Cardiac muscle cell (in vitro differentiated cells and primary cell): ENCODE results near the gene MYO9B. TPM values are rescaled to one million over a fixed set of nuclear protein-coding genes. Genes with fewer than 3 reads are reported as not detected.

Source experiments
- DNase-seq, 2 donors: peaks; one replicate each; pipeline versions ENCODE4 v3.0.0 to v3.0.0-alpha.2; 2010 to 2017; ENCODE audit warnings: low read depth in 1 of 2, low spot score in 1 of 2
- H3K27ac ChIP-seq: fragments of 200-600 bp; sonication (generic); 2 replicates; pipeline ENCODE4 v1.5.1; 2016
- H3K27me3 ChIP-seq: fragments of 200-600 bp; sonication (generic); 2 replicates; pipeline ENCODE4 v1.6.0; 2016; ENCODE audit warnings: control low read depth
- H3K36me3 ChIP-seq: fragments of 200-600 bp; sonication (generic); 2 replicates; pipeline ENCODE4 v1.5.1; 2016; ENCODE audit warnings: control low read depth
- H3K4me1 ChIP-seq: fragments of 200-600 bp; sonication (generic); 2 replicates; pipeline ENCODE4 v1.8.1; 2017; ENCODE audit warnings: low read depth, mild to moderate bottlenecking, mixed run types
- H3K4me3 ChIP-seq: fragments of 200-600 bp; sonication (generic); 2 replicates; pipeline ENCODE4 v1.5.1; 2016; ENCODE audit warnings: mild to moderate bottlenecking
- H3K9me3 ChIP-seq: fragments of 200-600 bp; sonication (generic); 2 replicates; pipeline ENCODE4 v1.5.1; 2017; ENCODE audit warnings: low read depth, mild to moderate bottlenecking, control low read depth
- polyA plus RNA-seq: library from polyadenylated mRNA; unstranded; fragments of >200 nt; fragmentation: Nextera tagmentation; extraction: Ambion mirVana; gene quantifications from 2 replicates; pipeline ENCODE4 v1.2.1, GENCODE V29; 2016
- total RNA-seq: library from RNA; depleted of rRNA; stranded (reverse); fragments of >200 nt; gene quantifications from 2 replicates; pipeline ENCODE4 v1.2.3, GENCODE V29; 2016
- TF ChIP-seq, protein P1 (sequence below): IDR thresholded peaks from 2 replicates; pipeline ENCODE4 v1.5.1; 2012; ENCODE audit warnings: low read depth, mild to moderate bottlenecking, low read length

The MYO9B gene
- total and polyA plus RNA-seq, 2 experiments from 2014 or later, result 17.7 to 47.9 TPM

DNA sequence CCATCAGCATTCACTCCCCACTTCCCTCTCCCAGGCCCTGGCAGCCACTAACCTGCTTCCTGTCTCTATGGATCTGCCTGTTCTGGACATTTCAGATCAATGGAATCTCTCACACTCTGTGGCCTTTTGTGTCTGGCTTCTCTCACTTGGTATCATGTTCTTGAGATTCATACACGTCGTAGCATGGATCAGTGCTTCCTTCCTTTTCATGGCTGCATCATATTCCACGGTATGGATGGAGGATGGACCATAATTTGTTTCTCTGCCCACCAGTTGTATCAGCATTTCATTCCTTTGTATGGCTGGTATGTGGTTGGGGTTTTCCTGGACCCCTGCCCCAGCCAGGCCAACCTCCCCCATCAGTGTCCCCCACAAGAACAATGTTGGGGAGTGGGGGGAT is 36.2 kb downstream of the MYO9B start:
- Histone ChIP-seq H3K4me3 (no peak overlapping the region), H3K27me3 (no peaks in the 10 kb centered on the region), H3K36me3 (no peaks in the 10 kb centered on the region), H3K27ac (no peak overlapping the region), H3K4me1 (peaks cover 3% of the 10 kb centered on the region), H3K9me3 (no peaks in the 10 kb centered on the region)
- DNase-seq, result no peak
- TF ChIP-seq, protein P1, sequence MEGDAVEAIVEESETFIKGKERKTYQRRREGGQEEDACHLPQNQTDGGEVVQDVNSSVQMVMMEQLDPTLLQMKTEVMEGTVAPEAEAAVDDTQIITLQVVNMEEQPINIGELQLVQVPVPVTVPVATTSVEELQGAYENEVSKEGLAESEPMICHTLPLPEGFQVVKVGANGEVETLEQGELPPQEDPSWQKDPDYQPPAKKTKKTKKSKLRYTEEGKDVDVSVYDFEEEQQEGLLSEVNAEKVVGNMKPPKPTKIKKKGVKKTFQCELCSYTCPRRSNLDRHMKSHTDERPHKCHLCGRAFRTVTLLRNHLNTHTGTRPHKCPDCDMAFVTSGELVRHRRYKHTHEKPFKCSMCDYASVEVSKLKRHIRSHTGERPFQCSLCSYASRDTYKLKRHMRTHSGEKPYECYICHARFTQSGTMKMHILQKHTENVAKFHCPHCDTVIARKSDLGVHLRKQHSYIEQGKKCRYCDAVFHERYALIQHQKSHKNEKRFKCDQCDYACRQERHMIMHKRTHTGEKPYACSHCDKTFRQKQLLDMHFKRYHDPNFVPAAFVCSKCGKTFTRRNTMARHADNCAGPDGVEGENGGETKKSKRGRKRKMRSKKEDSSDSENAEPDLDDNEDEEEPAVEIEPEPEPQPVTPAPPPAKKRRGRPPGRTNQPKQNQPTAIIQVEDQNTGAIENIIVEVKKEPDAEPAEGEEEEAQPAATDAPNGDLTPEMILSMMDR, result no peak

DNA sequence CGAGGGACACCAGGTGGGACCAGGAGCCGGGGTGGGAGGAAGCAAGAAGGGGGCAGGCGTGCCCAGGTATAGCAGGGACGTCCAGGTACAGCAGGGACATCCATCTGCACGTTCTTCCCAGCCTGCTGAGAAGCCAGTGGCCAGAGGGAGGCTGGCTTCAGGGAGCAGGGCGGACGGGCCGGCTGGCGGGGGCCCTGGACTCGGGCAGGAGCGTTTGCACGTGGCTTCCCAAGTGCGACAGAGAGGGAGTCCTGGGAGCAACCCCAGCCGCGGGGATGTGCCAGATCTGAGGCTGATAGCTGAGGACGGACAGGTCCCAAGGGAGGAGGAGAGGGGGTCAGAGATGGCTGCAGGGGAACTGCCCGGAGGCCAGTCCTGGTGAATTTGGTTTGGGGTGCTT is 36.7 kb downstream of the MYO9B start:
- H3K4me3 ChIP-seq, result no peak overlapping the region
- no peak overlapping the region for H3K27ac ChIP-seq
- no peaks in the 10 kb centered on the region for H3K9me3 ChIP-seq
- TF ChIP-seq, protein P1, result no peak
- H3K36me3 ChIP-seq, result no peaks in the 10 kb centered on the region
- H3K4me1 ChIP-seq, result peaks cover 3% of the 10 kb centered on the region
- DNase-seq, result no peak
- no peaks in the 10 kb centered on the region for H3K27me3 ChIP-seq

DNA sequence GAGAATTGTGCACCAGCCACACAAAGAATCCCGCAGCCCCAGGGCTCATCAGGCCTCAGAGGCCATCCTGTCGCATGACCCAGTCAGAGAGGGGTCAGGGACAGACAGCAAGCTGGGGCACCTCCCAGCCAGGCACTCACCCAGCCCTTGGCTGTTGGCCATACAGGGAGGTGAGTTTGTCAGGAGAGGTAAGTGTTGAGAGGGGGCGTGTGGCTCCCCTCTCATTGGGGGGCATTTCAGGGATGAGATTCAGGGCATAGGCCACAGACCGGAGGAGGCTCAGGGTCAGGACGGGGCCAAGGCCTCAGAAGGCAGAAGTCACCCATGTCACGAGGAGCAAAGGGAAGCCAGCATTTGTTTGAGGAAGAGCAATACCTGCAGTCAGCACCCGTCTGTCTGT is 37.1 kb downstream of the MYO9B start:
- DNase-seq, result no peak
- no peak overlapping the region for H3K27ac ChIP-seq
- H3K9me3 ChIP-seq, result no peaks in the 10 kb centered on the region
- TF ChIP-seq, protein P1, result no peak
- no peaks in the 10 kb centered on the region for H3K36me3 ChIP-seq
- H3K4me1 ChIP-seq, result peaks cover 3% of the 10 kb centered on the region
- no peaks in the 10 kb centered on the region for H3K27me3 ChIP-seq
- H3K4me3 ChIP-seq, result no peak overlapping the region

DNA sequence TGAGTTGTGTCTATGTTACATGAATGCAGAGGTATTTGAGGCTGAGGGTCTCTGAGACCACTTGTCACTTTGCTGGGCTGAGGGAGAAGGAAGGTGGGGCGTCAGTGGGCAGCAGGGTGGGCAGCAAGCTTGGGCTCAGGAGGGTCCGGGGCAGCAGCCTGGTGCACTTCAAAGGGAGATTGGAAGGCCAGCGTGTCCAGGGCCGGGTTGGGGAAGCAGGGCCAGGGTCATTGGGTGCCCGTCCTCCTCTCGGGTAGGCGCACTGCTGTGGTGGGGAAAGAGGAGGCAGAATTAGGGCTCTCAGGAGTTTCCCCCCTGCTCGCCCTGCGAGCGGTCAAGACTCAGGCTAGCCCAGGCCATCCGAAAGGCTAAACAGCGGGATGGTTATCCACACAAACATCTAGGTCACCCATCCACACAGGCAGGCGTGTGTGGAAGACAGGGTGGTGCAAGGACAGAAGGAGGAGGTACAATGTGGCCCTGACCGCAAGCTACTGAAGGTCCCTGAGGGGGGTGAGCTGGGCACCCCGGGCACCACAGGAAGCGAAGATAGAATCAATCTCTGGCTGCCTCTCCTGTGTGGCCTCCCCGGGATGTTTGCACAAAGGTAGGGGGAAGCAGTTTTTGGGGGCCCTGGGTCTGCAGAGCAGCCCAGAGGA is 37.7 kb downstream of the MYO9B start:
- TF ChIP-seq, protein P1, result no peak
- Histone ChIP-seq H3K4me3 (no peak overlapping the region), H3K27me3 (no peaks in the 10 kb centered on the region), H3K27ac (no peak overlapping the region), H3K36me3 (no peaks in the 10 kb centered on the region), H3K4me1 (peaks cover 3% of the 10 kb centered on the region), H3K9me3 (no peaks in the 10 kb centered on the region)
- no peak for DNase-seq

DNA sequence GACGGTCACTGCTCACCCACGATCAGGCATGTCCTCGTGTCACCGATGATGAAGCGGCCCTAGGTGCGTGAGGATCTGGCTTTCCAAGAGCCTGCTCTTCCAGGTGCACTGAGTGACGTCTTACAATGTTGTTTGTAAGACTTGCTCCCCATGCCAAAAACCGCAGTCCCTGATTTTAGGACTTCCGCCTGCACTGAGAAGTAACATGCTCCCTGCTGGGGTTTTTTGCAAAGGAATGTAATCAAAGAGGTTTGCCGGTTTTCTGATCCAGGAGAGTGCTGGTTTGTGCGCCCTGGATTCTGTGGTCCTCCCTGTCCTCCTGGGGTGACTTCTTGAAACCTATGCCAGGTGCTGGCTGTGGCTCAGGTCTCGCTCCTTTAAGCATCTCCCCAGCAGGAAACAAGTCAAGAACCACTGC is 38.8 kb downstream of the MYO9B start:
- H3K27ac ChIP-seq, result no peak overlapping the region
- no peaks in the 10 kb centered on the region for H3K9me3 ChIP-seq
- DNase-seq, result no peak
- H3K27me3 ChIP-seq, result no peaks in the 10 kb centered on the region
- no peaks in the 10 kb centered on the region for H3K36me3 ChIP-seq
- peaks cover 3% of the 10 kb centered on the region for H3K4me1 ChIP-seq
- H3K4me3 ChIP-seq, result no peak overlapping the region
- TF ChIP-seq, protein P1, result no peak
